GM19463 (cell line): ENCODE results near the gene UQCRC1.

Experiments
- ATAC-seq: cut with Tn5 transposase; IDR thresholded peaks from one replicate; pipeline ENCODE4 v1.9.1; 2021; ENCODE audit warnings: mild to moderate bottlenecking, moderate library complexity; ENCODE audit not compliant: unreplicated experiment

The UQCRC1 gene

DNA sequence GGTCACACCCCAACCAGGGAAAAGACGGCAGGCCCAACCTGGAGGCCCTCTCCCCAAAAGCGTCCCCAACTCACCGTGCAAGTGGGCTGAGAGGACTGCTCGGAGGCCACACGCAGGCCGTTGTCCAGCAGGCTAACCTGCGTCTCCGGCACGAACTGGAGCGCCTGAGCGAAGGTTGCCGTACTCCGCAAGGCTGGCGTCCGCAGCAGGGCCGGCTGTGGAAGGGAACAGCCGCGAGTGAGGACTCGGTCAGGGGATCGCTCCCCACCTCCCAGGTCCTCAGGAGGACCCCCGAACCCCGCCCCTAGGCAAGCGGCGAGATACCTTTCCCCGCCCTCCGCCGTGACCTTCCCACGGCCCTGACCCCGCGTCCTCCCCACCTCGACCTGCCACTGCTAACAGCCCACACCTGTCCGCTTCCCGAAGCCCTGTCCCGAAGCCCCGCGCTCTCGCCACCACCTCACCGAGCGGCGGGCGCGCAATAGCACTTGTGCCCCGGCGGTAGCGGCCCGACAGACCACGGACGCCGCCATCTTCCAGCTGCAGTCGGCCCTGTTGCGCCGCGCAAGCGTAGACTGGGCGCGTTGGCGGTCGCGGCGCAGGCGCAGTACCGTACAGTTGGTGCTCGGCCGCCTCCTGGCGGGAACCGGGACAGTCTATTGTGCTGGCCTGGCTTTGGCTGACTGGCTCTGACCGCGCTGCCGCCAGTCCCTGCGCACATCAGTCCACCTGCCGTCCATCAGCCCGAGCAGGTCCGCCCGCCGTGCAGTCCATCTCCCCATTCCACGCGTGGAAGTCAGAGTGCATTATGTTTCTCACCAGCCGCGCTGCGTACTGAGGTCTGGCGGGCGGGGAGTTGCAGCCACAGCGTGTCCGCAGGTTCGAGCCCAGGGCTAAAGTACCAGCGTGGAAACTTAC is at the start of gene UQCRC1:
TSS of gene UQCRC1 (minus strand) at position 559 of the 918 bp plus-strand sequence. CDS start at position 533, 26 bp downstream.
- ATAC-seq = peak; percentile 99

DNA sequence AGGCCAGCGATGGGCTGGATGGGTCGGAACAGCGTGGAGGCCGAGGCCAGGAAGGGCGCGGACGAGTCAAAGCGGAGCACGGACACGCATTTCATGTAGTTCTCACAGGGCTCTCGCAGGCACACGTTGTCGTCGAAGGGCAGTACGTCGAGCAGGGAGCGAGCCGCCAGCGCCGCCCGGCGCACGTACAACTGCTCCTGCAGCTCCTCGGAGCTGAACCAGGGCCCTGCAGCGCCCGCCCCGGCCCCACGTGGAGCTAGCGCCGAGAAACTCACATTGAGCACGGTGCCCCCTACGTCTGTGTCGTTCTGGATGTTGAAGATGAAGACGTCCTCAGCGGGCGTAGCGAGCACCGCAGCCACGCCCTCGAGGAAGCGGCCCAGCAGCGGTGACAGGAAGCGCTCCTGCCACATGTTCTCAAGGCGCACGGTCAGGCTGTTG is 47.4 kb upstream of the UQCRC1 start:
- ATAC-seq = no peak

DNA sequence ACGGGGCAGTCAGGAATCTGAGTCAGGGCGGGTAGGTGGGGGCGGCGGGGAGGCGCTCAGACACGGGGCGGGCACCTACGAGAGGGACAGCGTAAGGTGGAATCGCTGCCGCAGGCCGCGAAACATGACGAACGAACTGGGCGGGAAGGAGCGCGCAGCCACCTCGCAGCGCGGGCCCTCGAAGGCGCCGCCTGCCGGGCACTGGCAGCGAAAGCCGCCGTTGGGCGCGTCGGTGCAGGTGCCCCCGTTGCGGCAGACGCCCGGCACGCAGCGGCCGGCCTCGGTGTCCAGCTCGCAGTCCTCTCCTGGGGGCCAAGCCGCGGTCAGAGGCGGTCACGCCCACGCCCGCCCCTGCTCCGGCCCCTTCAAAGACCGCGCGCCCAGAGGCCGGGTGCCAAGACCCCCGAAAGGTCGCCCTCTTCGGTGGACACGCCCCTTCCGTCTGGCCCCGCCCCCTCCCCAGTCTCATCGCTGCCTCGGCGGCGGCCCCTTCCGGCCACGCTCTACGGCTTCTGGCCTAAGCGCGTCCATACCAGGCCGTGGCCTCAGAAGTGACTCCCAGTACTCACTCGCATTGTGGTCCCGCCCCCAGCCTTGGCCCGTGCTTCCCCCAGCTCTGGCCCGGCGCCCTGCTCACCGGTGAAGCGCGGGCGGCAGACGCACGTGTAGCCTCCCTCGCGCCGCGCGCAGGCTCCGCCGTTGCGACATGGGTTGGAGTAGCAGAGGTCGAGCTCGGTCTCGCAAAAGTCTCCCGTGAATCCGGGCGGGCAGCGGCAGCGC is 46.8 kb upstream of the UQCRC1 start:
- ATAC-seq = peak; percentile 65

DNA sequence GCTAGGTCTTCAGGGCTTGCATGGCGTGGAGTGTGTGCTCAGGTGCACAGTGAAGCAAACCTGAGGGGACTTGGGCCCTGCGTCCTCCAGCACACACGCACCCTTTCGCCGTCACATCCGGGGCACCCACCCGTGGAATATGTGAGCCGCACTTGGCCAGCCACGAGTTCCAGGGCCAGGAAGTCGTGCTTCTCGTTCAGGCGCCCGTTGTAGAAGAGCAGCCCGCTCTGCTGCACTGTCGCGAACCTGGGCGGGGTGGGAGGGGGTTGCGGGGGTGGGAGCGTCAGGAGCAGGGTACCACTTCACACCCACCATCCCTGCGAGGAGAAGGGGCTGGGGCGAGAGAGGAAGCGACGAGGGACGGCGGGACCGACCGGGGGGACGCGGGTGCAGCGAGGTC is 46.2 kb upstream of the UQCRC1 start:
- ATAC-seq = no peak

DNA sequence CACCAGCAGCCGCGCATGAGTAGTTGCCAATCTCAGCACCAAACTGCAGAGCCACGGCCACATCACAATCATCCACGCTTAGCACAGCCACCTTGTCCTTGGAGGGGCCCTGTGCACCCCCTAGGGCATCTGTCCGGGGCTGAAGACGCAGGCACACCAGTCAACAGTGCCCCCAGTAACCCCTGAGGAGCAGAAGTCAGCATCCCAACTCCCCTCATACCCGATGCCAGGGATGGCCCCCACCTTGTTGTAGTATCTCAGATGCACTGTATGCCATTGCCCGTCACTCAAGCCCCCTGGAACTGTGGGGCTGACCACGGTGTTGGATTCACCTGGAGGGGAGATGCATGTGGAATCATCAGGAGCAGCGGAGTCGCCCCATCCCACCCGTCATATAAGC is 45.6 kb upstream of the UQCRC1 start:
- ATAC-seq = no peak

DNA sequence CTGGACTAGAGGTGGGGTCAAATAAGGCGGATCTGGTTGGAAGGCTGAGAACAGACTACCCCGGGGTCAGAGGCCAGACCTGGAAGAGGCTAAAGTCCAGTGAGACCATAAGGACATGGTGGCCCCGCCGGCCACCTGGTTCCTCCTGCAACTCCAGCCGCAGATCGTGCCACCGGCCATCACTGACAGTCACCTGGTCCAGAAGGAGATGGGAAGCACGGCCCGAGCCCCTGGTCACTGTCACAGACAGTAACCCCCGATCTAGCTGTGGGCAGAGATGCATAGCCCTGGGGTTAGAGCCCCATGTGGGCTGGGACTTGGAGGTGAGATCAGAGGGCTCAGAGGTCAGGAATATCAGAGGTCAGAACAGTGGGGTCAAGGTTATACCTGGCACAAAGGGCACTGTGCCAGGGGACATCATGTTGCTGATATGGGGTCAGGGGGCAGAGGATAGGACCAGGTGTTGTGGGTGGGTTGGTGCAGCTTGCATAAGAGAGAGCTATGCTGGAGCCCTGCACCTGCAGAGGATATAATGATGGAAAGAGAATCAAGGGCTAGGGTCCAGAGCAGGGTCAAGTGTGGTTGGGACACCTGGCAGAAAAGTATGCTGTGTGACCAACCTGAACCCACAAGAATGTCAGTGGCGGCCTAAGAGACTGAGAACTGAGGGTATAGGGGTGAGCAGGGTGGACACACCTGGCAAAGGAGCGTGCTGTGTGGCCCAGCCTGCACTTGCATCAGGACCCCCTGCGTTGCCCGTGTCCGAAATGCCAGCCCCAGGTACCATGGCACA is 43.7 kb upstream of the UQCRC1 start:
- ATAC-seq = no peak

DNA sequence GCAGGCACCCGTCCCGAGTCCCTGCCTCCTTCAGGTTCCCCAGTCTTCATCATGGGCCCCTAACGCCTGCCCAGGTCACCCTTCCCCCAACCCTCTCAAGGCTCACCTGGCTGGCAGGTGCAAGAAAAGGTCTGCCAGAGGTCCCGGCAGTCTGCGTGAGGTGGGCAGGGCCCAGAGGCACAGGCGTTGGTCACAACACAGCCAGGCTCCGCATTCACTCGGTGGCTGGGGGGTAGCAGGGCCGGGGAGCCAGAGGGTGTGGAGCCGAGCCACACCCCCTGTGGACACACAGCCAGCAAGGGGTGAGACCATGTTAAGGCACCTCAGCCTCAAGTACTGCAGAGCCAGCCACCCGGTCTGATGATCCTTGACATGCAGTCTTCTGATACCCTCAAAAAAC is 42.3 kb upstream of the UQCRC1 start:
- no peak for ATAC-seq

DNA sequence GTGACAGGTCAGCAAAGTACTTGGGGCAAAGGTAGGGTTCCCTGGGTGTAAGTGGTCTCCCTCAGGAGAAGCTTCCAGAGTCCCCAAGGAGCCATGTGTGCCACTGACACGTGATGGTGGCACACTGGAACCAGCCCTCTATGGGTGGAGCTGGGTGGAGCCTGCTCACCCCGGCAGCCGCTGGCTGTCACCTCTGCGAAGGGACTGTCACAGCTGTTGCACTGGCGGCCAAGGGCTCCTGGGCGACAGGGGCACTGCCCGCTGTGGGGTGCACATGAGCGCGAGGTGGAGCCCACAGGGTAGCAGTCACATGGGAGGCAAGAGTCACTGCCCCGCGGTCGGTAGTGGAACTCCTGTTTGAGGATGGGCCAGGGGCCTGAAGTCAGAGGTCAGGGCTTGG is 41.3 kb upstream of the UQCRC1 start:
- ATAC-seq = no peak

DNA sequence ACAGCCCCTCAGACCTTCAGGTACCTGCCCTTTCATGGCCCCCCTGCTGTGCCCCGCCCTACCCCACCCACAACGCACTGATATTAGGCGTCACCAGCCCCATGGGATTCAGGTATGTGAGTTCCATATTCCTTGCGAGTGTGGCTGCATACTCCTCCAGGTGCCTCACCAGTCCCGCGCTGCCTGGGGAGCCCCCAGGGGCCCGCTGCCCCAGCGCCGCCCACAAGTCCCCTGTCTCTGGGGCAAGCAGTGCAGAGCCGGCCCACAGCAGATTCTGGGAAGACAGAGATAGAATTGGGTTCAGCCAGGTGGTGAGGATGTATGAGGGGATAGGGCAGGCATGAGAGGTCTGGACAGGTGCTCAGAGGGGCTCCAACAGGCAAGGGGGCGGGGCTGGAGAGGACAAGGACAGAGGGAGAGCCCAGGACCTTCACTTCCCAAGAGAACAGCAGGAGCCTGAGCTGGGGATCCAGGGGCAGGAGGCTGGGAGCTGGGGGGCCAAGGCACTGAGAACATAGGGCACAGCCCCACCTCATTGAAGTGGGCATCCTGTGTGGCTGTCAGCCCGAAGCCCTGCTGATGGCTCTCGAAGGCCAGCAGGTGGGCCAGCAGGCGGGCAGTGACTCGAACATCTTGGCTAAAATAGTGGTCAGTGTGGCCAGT is 38.9 kb upstream of the UQCRC1 start:
- ATAC-seq = no peak

DNA sequence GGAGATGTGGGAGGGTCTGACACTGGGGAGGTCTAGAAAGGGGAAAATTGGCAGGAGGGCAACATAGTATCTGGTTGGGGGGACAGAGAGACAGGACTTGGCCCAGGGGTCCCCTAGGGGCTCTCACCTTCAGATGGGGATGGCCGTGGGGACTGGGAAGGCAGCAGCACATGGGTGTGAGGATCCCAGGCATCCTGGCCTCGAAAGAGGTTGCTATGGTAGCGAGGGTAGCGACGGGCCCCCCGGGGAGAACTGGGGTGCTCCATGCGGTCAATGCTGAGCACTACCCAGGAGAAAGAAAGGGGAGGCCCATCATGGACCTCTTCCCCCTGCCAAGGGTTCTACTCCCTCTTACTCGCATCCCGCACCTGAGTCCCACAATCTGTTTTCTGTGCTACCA is 38.3 kb upstream of the UQCRC1 start:
- ATAC-seq = no peak

DNA sequence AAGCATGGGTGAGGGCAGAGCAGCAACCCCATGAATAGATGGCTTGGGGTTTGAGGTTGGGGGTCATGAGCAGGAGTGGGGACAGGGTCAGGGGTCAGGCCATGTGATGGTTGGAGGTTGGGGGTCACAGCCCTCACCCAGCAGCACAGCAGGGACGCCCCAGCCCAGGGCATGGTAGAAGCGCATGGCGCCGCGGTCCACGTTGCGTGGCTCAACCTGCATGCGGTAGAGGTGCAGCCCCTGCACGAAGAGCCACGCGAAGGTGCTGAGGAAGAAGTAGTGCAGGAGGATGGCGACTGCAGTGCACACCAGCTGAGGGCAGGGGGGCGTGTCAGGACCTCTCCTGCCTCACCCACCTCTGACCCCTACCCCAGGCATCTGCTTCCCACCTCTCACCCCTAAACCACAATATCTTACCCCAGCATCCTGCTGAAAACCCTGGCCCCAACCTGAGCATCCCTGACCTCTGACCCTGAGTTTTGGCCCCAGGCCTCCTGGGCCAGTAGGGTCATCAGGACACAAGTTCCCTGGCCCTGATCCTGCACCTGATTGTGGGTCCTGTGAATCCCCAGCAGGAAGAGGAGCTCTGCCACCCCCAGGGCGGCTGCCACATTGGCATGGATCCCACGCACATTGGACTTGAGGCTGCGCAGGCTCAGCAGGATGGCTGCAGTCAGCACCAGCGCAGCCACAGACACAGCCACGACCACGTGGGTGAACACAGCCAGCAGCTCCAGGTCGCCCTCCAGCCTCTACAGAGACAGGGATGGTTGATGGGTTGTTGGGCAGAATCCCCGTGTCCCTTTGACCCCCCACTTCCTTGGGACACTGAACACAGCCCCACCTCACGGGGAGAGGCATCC is 35.7 kb upstream of the UQCRC1 start:
- ATAC-seq = no peak

DNA sequence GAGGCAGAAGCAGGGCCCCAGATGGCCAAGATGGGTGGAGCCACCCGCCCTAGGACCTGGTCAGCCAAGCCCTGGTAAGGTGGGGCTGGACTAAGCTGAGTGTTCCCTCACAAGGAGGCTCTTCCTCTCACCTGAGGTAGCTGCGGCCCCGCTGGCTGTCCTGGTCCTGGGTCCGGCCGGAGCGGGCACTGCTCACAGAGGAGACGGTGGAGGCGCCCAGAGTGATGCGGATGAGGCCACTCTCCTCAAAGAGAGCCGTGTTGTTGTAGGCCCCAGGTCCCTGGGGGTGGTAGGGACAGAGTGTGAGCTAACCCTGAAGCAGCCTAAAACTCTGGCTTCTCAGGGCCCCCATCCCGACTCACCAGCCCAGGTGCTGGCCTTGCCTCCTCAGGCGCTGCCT is 33.2 kb upstream of the UQCRC1 start:
- ATAC-seq = no peak

DNA sequence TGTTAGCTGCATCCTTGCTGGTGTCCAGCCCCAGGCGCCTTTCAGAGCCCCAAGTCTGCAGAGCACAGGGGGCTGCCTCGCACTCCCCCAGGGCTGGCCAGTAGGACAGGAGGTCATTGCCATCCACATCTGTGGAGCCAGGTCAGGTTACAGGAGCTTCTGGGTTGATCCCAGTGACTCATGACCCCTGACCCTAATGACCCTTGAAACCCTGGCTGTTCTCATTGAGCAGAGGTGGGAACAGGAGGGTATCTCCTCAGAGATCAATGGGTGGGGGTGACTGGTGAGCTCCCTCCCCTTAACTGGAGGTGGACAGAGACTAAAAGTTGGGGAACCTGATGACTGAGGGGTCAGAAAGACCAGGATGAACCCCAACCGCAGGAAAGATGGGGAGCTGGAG is 31.9 kb upstream of the UQCRC1 start:
- ATAC-seq = no peak

DNA sequence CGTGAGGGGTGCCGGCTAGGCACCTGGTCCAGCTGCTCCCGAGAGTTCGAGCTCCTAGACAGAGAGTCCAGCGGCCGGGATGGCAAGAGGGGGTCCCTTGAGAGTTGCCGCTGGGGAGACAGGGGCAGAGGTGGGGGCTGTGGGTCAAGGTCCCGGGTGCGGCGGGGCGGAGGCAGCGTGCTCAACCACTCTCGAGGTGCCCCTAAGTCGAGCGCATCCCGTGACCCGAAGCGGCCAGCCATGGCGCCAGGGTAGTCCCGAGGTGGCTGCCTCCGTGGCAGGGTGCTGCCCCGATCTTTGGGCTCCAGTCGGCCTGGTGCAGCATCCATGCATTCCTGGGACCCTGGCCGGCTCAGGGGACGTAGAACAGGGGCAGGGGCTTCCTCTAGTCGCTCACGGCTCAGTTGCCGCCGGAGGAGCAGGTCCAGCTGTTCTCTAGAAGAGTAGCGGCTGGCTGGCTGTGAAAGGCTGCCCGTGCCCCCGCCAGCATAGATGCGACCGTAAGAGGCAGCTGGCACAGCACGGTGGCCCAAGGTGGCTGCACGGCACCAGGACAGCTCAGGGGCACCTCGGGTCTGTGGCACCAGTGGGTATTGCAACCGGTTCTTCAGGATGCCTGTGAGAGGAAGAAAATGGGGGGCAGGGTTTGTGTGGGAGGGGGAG is 30.6 kb upstream of the UQCRC1 start:
- no peak for ATAC-seq

DNA sequence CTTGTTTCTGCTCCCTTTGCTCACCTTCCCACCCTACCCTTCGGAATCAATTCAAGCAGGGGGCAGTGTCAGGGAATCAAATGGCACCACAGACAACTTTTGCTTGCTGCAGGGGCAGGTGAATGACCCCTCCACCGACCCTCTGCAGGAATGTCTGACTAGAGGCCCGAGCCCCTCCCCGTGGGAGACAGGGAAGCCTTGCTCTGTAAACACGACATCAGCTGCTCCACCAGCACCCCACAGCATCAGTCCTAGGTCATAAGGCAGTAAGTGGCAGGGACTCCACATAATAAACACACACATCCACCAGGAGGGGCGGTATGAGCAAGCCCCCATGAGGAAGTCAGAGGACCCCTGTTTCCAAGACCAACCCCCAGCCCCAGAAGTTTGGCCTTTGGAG is 27.9 kb upstream of the UQCRC1 start:
- ATAC-seq = no peak

DNA sequence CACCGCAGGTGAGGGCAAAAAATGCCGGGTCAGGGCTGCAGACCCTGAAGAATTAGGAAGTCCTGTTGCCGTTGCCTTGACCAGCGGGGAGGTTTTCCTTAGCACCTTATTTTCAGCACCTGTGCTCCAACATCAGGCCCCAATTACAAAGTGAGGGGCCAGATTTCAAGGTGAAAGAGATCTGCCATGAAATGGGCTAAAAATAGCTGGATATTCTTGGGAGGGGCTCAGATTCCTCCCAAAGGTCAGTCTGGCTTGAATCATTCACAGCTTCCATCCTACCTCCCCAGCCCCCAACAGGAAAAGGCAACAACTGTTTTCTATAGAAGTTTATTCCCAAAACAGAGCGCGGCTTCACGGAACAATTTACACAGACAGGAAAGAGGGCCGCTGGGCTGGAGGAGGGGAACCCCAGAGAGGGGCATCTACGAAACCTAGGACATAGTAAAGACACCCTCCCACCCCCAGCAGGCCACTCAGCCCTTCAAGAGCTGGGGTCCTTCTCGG is 26.8 kb upstream of the UQCRC1 start:
- ATAC-seq = no peak

DNA sequence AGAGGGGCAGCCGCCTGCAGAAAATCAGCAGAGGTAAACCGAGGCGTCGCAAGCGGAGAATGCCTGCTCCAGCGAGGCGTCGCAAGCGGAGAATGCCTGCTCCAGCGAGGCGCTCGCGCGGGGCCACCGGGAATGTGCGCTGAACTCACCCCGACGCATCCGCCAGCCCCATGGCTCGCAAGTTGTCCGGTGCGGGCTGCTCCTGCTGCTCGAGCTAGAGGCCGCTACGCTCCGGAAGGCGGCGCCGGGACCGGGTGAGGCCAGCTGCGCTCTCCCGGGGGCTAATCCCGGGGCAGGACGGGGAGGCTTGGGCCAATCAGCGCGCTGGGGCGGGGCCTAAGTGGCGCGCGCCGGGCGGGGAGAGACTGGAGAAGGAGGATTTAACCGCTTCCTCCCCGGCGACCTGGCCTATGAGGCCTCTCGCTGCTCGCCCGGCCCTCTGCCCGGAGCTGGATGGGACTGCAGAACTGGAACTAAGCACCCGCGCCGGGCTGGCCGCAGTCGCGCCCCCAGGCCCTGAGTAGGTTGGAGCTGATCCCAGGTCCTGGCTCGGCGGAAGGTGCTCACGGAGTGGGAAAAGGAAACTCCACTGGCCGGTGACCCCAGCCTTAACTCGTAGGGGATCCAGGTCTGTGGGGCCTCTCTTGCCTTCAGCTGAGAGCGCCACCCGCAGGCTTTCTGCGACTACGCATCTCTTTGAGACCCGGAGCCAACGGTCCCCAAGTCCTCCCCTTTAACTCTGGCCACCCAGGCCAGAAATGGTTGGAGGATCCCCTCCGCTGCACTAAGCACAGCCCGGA is 26.0 kb upstream of the UQCRC1 start, which contains the start of gene SLC26A6:
TSS of gene SLC26A6 (minus strand) at position 240 of the 800 bp plus-strand sequence. CDS start at position 172, 68 bp downstream.
- peak; percentile 94 for ATAC-seq

DNA sequence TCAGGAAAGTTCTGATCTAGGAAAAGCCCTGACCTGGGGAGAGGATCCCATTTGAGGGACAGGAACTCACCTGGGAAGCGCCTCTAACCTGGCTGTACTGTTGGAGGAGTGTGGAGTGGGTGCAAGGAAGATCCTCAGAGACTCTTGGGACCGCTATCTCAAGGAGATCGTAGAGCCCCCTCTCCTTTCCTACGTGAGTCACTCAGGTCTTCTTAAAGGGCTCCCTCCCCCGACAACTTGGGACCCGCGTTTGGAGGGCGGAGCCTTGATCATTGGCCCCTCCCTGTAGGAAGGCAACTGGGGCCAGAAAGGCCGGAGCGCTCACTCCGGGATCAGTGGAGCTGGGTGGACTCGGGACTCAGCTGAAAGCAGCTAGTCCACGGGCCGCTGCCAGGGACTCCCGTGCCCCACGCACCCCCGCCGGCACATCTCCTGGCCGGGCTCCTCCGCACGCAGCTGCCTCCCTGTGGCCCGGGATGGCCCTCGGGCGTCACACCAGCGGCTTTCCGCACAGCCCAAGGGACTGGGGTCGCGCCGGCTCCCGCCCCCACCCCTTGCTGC is 25.3 kb upstream of the UQCRC1 start:
- no peak for ATAC-seq
